Measurements from ENCODE around the gene DYNLT3.

Gene DYNLT3

GRCh38 chrX:37840931-37841330 is 6.4 kb downstream of the DYNLT3 start:
- Histone ChIP-seq H3K4me1 (ENCODE audit: insufficient read depth, low read length) (no peaks in the 10 kb centered on the region), H3K36me3 (ENCODE audit: insufficient read depth, low read length) (no peaks in the 10 kb centered on the region), H3K9me3 (ENCODE audit: low read length) (no peaks in the 10 kb centered on the region), H3K9ac (ENCODE audit: low read length) (no peak overlapping the region), H3K27ac (ENCODE audit: low read depth, low read length) (no peak overlapping the region), H3K27me3 (ENCODE audit: control insufficient read depth in 1 of 2, insufficient read depth in 2 of 2, low read length in 2 of 2) (no peaks in the 10 kb centered on the region), H3K4me3 (ENCODE audit: low read depth in 1 of 2, low read length in 2 of 2) (no peak overlapping the region)

GRCh38 chrX:37834937-37835336 is 12.4 kb downstream of the DYNLT3 start:
- no peak overlapping the region for H3K9ac ChIP-seq (ENCODE audit: low read length)
- no peak overlapping the region for H3K27ac ChIP-seq (ENCODE audit: low read depth, low read length)
- H3K4me3 ChIP-seq (ENCODE audit: low read depth in 1 of 2, low read length in 2 of 2) = no peak overlapping the region
- H3K9me3 ChIP-seq (ENCODE audit: low read length) = no peaks in the 10 kb centered on the region
- no peaks in the 10 kb centered on the region for H3K36me3 ChIP-seq (ENCODE audit: insufficient read depth, low read length)
- no peaks in the 10 kb centered on the region for H3K27me3 ChIP-seq (ENCODE audit: control insufficient read depth in 1 of 2, insufficient read depth in 2 of 2, low read length in 2 of 2)
- no peaks in the 10 kb centered on the region for H3K4me1 ChIP-seq (ENCODE audit: insufficient read depth, low read length)

GRCh38 chrX:37830371-37830770 is 17.0 kb downstream of the DYNLT3 start:
- Histone ChIP-seq H3K27me3 (ENCODE audit: control insufficient read depth in 1 of 2, insufficient read depth in 2 of 2, low read length in 2 of 2) (peaks cover 0 to 5% of the 10 kb centered on the region in 2 donors), H3K4me1 (ENCODE audit: insufficient read depth, low read length) (peaks cover 2% of the 10 kb centered on the region), H3K9ac (ENCODE audit: low read length) (no peak overlapping the region), H3K36me3 (ENCODE audit: insufficient read depth, low read length) (no peaks in the 10 kb centered on the region), H3K4me3 (ENCODE audit: low read depth in 1 of 2, low read length in 2 of 2) (no peak overlapping the region), H3K9me3 (ENCODE audit: low read length) (no peaks in the 10 kb centered on the region), H3K27ac (ENCODE audit: low read depth, low read length) (no peak overlapping the region)

- H3K36me3 ChIP-seq (ENCODE audit: insufficient read depth, low read length) = no peaks in the 10 kb centered on the region
- H3K9me3 ChIP-seq (ENCODE audit: low read length) = no peaks in the 10 kb centered on the region
- H3K4me1 ChIP-seq (ENCODE audit: insufficient read depth, low read length) = peaks cover 9% of the 10 kb centered on the region
- no peak overlapping the region for H3K27ac ChIP-seq (ENCODE audit: low read depth, low read length)
- no peak overlapping the region for H3K9ac ChIP-seq (ENCODE audit: low read length)
- H3K27me3 ChIP-seq (ENCODE audit: control insufficient read depth in 1 of 2, insufficient read depth in 2 of 2, low read length in 2 of 2) = peaks cover 0 to 5% of the 10 kb centered on the region in 2 donors
- no peak overlapping the region for H3K4me3 ChIP-seq (ENCODE audit: low read depth in 1 of 2, low read length in 2 of 2)
These were observed 17.6 kb downstream of the DYNLT3 start for GRCh38 chrX:37829721-37830120.

- no peak overlapping the region for H3K27ac ChIP-seq (ENCODE audit: low read depth, low read length)
- H3K9ac ChIP-seq (ENCODE audit: low read length) = no peak overlapping the region
- H3K9me3 ChIP-seq (ENCODE audit: low read length) = no peaks in the 10 kb centered on the region
- H3K27me3 ChIP-seq (ENCODE audit: control insufficient read depth in 1 of 2, insufficient read depth in 2 of 2, low read length in 2 of 2) = peaks cover 0 to 5% of the 10 kb centered on the region in 2 donors
- H3K36me3 ChIP-seq (ENCODE audit: insufficient read depth, low read length) = no peaks in the 10 kb centered on the region
- no peak overlapping the region for H3K4me3 ChIP-seq (ENCODE audit: low read depth in 1 of 2, low read length in 2 of 2)
- peaks cover 9% of the 10 kb centered on the region for H3K4me1 ChIP-seq (ENCODE audit: insufficient read depth, low read length)
These were observed 22.0 kb downstream of the DYNLT3 start for GRCh38 chrX:37825215-37825842.

GRCh38 chrX:37824491-37825214 is 22.7 kb downstream of the DYNLT3 start:
- no peak overlapping the region for H3K9ac ChIP-seq (ENCODE audit: low read length)
- no peak overlapping the region for H3K4me3 ChIP-seq (ENCODE audit: low read depth in 1 of 2, low read length in 2 of 2)
- no peaks in the 10 kb centered on the region for H3K36me3 ChIP-seq (ENCODE audit: insufficient read depth, low read length)
- H3K4me1 ChIP-seq (ENCODE audit: insufficient read depth, low read length) = peaks cover 9% of the 10 kb centered on the region
- H3K9me3 ChIP-seq (ENCODE audit: low read length) = no peaks in the 10 kb centered on the region
- H3K27ac ChIP-seq (ENCODE audit: low read depth, low read length) = no peak overlapping the region
- H3K27me3 ChIP-seq (ENCODE audit: control insufficient read depth in 1 of 2, insufficient read depth in 2 of 2, low read length in 2 of 2) = peaks cover 0 to 11% of the 10 kb centered on the region in 2 donors

- Histone ChIP-seq H3K27me3 (ENCODE audit: control insufficient read depth in 1 of 2, insufficient read depth in 2 of 2, low read length in 2 of 2) (peaks cover 0 to 14% of the 10 kb centered on the region in 2 donors), H3K9me3 (ENCODE audit: low read length) (no peaks in the 10 kb centered on the region), H3K4me1 (ENCODE audit: insufficient read depth, low read length) (peaks cover 9% of the 10 kb centered on the region), H3K9ac (ENCODE audit: low read length) (no peak overlapping the region), H3K4me3 (ENCODE audit: low read depth in 1 of 2, low read length in 2 of 2) (no peak overlapping the region), H3K27ac (ENCODE audit: low read depth, low read length) (no peak overlapping the region), H3K36me3 (ENCODE audit: insufficient read depth, low read length) (no peaks in the 10 kb centered on the region)
These were observed 26.7 kb downstream of the DYNLT3 start for GRCh38 chrX:37820646-37821045.

- H3K4me3 ChIP-seq (ENCODE audit: low read depth in 1 of 2, low read length in 2 of 2) = no peak overlapping the region
- no peak overlapping the region for H3K9ac ChIP-seq (ENCODE audit: low read length)
- H3K4me1 ChIP-seq (ENCODE audit: insufficient read depth, low read length) = no peaks in the 10 kb centered on the region
- H3K27ac ChIP-seq (ENCODE audit: low read depth, low read length) = no peak overlapping the region
- peaks cover 0 to 14% of the 10 kb centered on the region in 2 donors for H3K27me3 ChIP-seq (ENCODE audit: control insufficient read depth in 1 of 2, insufficient read depth in 2 of 2, low read length in 2 of 2)
- H3K36me3 ChIP-seq (ENCODE audit: insufficient read depth, low read length) = no peaks in the 10 kb centered on the region
- no peaks in the 10 kb centered on the region for H3K9me3 ChIP-seq (ENCODE audit: low read length)
These were observed 29.3 kb downstream of the DYNLT3 start for GRCh38 chrX:37818031-37818430.

- no peaks in the 10 kb centered on the region for H3K9me3 ChIP-seq (ENCODE audit: low read length)
- H3K27ac ChIP-seq (ENCODE audit: low read depth, low read length) = no peak overlapping the region
- peaks cover 0 to 14% of the 10 kb centered on the region in 2 donors for H3K27me3 ChIP-seq (ENCODE audit: control insufficient read depth in 1 of 2, insufficient read depth in 2 of 2, low read length in 2 of 2)
- no peaks in the 10 kb centered on the region for H3K36me3 ChIP-seq (ENCODE audit: insufficient read depth, low read length)
- no peak overlapping the region for H3K4me3 ChIP-seq (ENCODE audit: low read depth in 1 of 2, low read length in 2 of 2)
- no peak overlapping the region for H3K9ac ChIP-seq (ENCODE audit: low read length)
- H3K4me1 ChIP-seq (ENCODE audit: insufficient read depth, low read length) = no peaks in the 10 kb centered on the region
These were observed 29.8 kb downstream of the DYNLT3 start for GRCh38 chrX:37817579-37817978.

- Histone ChIP-seq H3K27me3 (ENCODE audit: control insufficient read depth in 1 of 2, insufficient read depth in 2 of 2, low read length in 2 of 2) (peaks cover 0 to 14% of the 10 kb centered on the region in 2 donors), H3K4me1 (ENCODE audit: insufficient read depth, low read length) (no peaks in the 10 kb centered on the region), H3K9me3 (ENCODE audit: low read length) (no peaks in the 10 kb centered on the region), H3K9ac (ENCODE audit: low read length) (no peak overlapping the region), H3K4me3 (ENCODE audit: low read depth in 1 of 2, low read length in 2 of 2) (no peak overlapping the region), H3K27ac (ENCODE audit: low read depth, low read length) (no peak overlapping the region), H3K36me3 (ENCODE audit: insufficient read depth, low read length) (no peaks in the 10 kb centered on the region)
These were observed 30.2 kb downstream of the DYNLT3 start for GRCh38 chrX:37817176-37817575.

GRCh38 chrX:37816766-37817165 is 30.6 kb downstream of the DYNLT3 start:
- H3K27ac ChIP-seq (ENCODE audit: low read depth, low read length) = no peak overlapping the region
- H3K27me3 ChIP-seq (ENCODE audit: control insufficient read depth in 1 of 2, insufficient read depth in 2 of 2, low read length in 2 of 2) = peaks cover 0 to 14% of the 10 kb centered on the region in 2 donors

GRCh38 chrX:37815366-37815765 is 32.0 kb downstream of the DYNLT3 start:
- H3K27me3 ChIP-seq (ENCODE audit: control insufficient read depth in 1 of 2, insufficient read depth in 2 of 2, low read length in 2 of 2) = peaks cover 0 to 14% of the 10 kb centered on the region in 2 donors
- no peaks in the 10 kb centered on the region for H3K9me3 ChIP-seq (ENCODE audit: low read length)
- no peak overlapping the region for H3K4me3 ChIP-seq (ENCODE audit: low read depth in 1 of 2, low read length in 2 of 2)
- H3K27ac ChIP-seq (ENCODE audit: low read depth, low read length) = no peak overlapping the region
- H3K36me3 ChIP-seq (ENCODE audit: insufficient read depth, low read length) = no peaks in the 10 kb centered on the region
- H3K4me1 ChIP-seq (ENCODE audit: insufficient read depth, low read length) = no peaks in the 10 kb centered on the region
- no peak overlapping the region for H3K9ac ChIP-seq (ENCODE audit: low read length)

More at GRCh38 chrX:37816766-37817165, 30.6 kb downstream of the DYNLT3 start:
- H3K4me3 ChIP-seq (ENCODE audit: low read depth in 1 of 2, low read length in 2 of 2) = no peak overlapping the region
- no peaks in the 10 kb centered on the region for H3K9me3 ChIP-seq (ENCODE audit: low read length)
- H3K4me1 ChIP-seq (ENCODE audit: insufficient read depth, low read length) = no peaks in the 10 kb centered on the region
- H3K36me3 ChIP-seq (ENCODE audit: insufficient read depth, low read length) = no peaks in the 10 kb centered on the region
- no peak overlapping the region for H3K9ac ChIP-seq (ENCODE audit: low read length)

Measured in muscle layer of colon (tissue), 2 donors.